H1 (cell line): Measurements from ENCODE around the gene C11orf71. TPM values are rescaled to one million over a fixed set of nuclear protein-coding genes. Genes with fewer than 3 reads are reported as not detected.

ENCODE experiments used
- CTCF ChIA-PET: fragments of 300-600 bp; sonication (Branson Sonifier 250); formaldehyde crosslinking; loops from one replicate; lab custom pipeline; 2021; ENCODE audit not compliant: partially characterized antibody; lab: Charles Lee
- POLR2A ChIA-PET: fragments of 300-600 bp; sonication (Branson Sonifier 250); formaldehyde crosslinking; loops from one replicate; lab custom pipeline; 2021; ENCODE audit warnings: inconsistent platforms; ENCODE audit not compliant: partially characterized antibody; lab: Charles Lee
- DNase-seq, 2 experiments: peaks; one replicate each; pipeline versions ENCODE4 v3.0.0 to v3.0.0-alpha.2; 2010 to 2022; ENCODE audit warnings: low spot score in 2 of 2, low read depth in 1 of 2, mixed read lengths in 1 of 2
- FAIRE-seq: peaks from 2 replicates; lab custom pipeline; 2011; peaks lifted over from hg19 to GRCh38; lab: Jason Lieb, UNC
- H2AFZ ChIP-seq: 2 replicates; pipeline ENCODE4 v1.8.1; 2012; ENCODE audit warnings: low read length, inconsistent platforms
- H2AK5ac ChIP-seq: 2 replicates; pipeline ENCODE4 v1.6.1; 2013; ENCODE audit warnings: low read depth, low read length
- H2BK120ac ChIP-seq: replicated peaks from 2 replicates; pipeline ENCODE3; 2013; ENCODE audit warnings: low read depth, low read length, inconsistent platforms
- H2BK12ac ChIP-seq: 2 replicates; pipeline ENCODE4 v1.6.1; 2013; ENCODE audit warnings: low read depth, low read length
- H2BK15ac ChIP-seq: 2 replicates; pipeline ENCODE4 v1.6.1; 2013; ENCODE audit warnings: low read length
- H2BK20ac ChIP-seq: 2 replicates; pipeline ENCODE4 v1.6.1; 2013; ENCODE audit warnings: low read length
- H2BK5ac ChIP-seq: 2 replicates; pipeline ENCODE4 v1.6.1; 2013; ENCODE audit warnings: low read depth, low read length
- H3K14ac ChIP-seq: 2 replicates; pipeline ENCODE4 v1.6.1; 2013; ENCODE audit warnings: inconsistent platforms; ENCODE audit not compliant: insufficient read length
- H3K18ac ChIP-seq: 2 replicates; pipeline ENCODE4 v1.6.1; 2013; ENCODE audit warnings: low read length; ENCODE audit errors: extremely low read depth
- H3K23ac ChIP-seq: 2 replicates; pipeline ENCODE4 v1.6.1; 2013; ENCODE audit warnings: inconsistent platforms; ENCODE audit not compliant: insufficient read length
- H3K23me2 ChIP-seq: 2 replicates; pipeline ENCODE4 v1.6.1; 2013; ENCODE audit warnings: low read depth, low read length
- H3K27ac ChIP-seq: 2 replicates; pipeline ENCODE4 v1.6.1; 2011; ENCODE audit warnings: low read depth, low read length, inconsistent platforms
- H3K27me3 ChIP-seq, 4 experiments: replicated peaks in 1 of 4; 1 replicate in 1 of 4; 2 replicates in 3 of 4; pipeline versions ENCODE4 v1.6.1 to v1.8.1; 2011 to 2013; ENCODE audit warnings: low read length in 3 of 4, mild to moderate bottlenecking in 3 of 4, inconsistent platforms in 2 of 4, mixed read lengths in 2 of 4, moderate library complexity in 1 of 4; ENCODE audit not compliant: control insufficient read depth in 3 of 4, insufficient read depth in 3 of 4; ENCODE audit errors: extremely low read depth in 1 of 4
- H3K36me3 ChIP-seq, 4 experiments: 2 replicates each; pipeline versions ENCODE4 v1.6.1 to v1.8.1; 2011 to 2013; ENCODE audit warnings: mild to moderate bottlenecking in 4 of 4, low read length in 3 of 4, moderate library complexity in 2 of 4, control low read depth in 1 of 4, inconsistent platforms in 1 of 4; ENCODE audit not compliant: insufficient read depth in 4 of 4, control insufficient read depth in 2 of 4
- H3K4ac ChIP-seq: replicated peaks from 2 replicates; pipeline ENCODE3; 2013; ENCODE audit warnings: low read length, low read depth, mixed read lengths, inconsistent platforms; ENCODE audit not compliant: insufficient read length
- H3K4me1 ChIP-seq, 4 experiments: replicated peaks in 1 of 4; 1 replicate in 1 of 4; 2 replicates in 3 of 4; pipeline versions ENCODE4 v1.6.1 to v1.8.1; 2011 to 2013; ENCODE audit warnings: low read length in 3 of 4, inconsistent platforms in 2 of 4, mixed read lengths in 1 of 4; ENCODE audit not compliant: insufficient read depth in 4 of 4, control insufficient read depth in 3 of 4
- H3K4me2 ChIP-seq, 2 experiments: 2 replicates each; pipeline versions ENCODE4 v1.6.1 to v1.8.1; 2011 to 2013; ENCODE audit warnings: low read depth in 2 of 2, low read length in 2 of 2, control low read depth in 1 of 2, inconsistent platforms in 1 of 2, mild to moderate bottlenecking in 1 of 2; ENCODE audit not compliant: insufficient read depth in 1 of 2
- H3K4me3 ChIP-seq, 4 experiments: fragments of 200-600, 300-600 bp in 1 of 4; sonication (generic), shearing (Covaris generic), sonication (Bioruptor Twin) in 1 of 4; 2 replicates each; pipeline versions ENCODE4 v1.5.1 to v1.8.1; 2011 to 2016; ENCODE audit warnings: low read length in 4 of 4, low read depth in 3 of 4, control low read depth in 2 of 4, inconsistent platforms in 2 of 4, mild to moderate bottlenecking in 2 of 4, mixed read lengths in 1 of 4, moderate library complexity in 1 of 4; ENCODE audit not compliant: insufficient read depth in 2 of 4; ENCODE audit errors: extremely low read depth in 1 of 4
- H3K56ac ChIP-seq: replicated peaks from 2 replicates; pipeline ENCODE3; 2013; ENCODE audit warnings: low read depth, mild to moderate bottlenecking, mixed read lengths, low read length, inconsistent platforms; ENCODE audit not compliant: insufficient read length
- H3K79me1 ChIP-seq: 2 replicates; pipeline ENCODE4 v1.6.1; 2013; ENCODE audit warnings: low read depth, low read length, control low read depth
- H3K79me2 ChIP-seq, 2 experiments: 2 replicates each; pipeline versions ENCODE4 v1.6.1 to v1.8.1; 2012 to 2013; ENCODE audit warnings: low read length in 2 of 2, mild to moderate bottlenecking in 2 of 2, inconsistent platforms in 1 of 2; ENCODE audit not compliant: insufficient read depth in 2 of 2, control insufficient read depth in 1 of 2
- H3K9ac ChIP-seq, 4 experiments: replicated peaks in 1 of 4; 1 replicate in 1 of 4; 2 replicates in 3 of 4; pipeline versions ENCODE4 v1.6.1 to v1.8.1; 2011 to 2013; ENCODE audit warnings: low read depth in 3 of 4, low read length in 3 of 4, control low read depth in 2 of 4, mild to moderate bottlenecking in 2 of 4, moderate library complexity in 2 of 4, inconsistent platforms in 1 of 4; ENCODE audit errors: extremely low read depth in 1 of 4
- H3K9me3 ChIP-seq, 2 experiments: 2 replicates each; pipeline versions ENCODE4 v1.6.1 to v1.8.1; 2012 to 2013; ENCODE audit warnings: mild to moderate bottlenecking in 2 of 2, moderate library complexity in 2 of 2, control low read depth in 1 of 2, inconsistent platforms in 1 of 2, low read depth in 1 of 2, low read length in 1 of 2, mixed read lengths in 1 of 2; ENCODE audit not compliant: insufficient read depth in 2 of 2
- H4K20me1 ChIP-seq, 2 experiments: replicated peaks in 1 of 2; 2 replicates each; pipeline versions ENCODE3 to v1.8.1; 2011 to 2013; ENCODE audit warnings: inconsistent platforms in 2 of 2, low read length in 2 of 2, mild to moderate bottlenecking in 1 of 2; ENCODE audit not compliant: insufficient read depth in 2 of 2, control insufficient read depth in 1 of 2
- H4K5ac ChIP-seq: 2 replicates; pipeline ENCODE4 v1.6.1; 2013; ENCODE audit warnings: low read length, low read depth, mixed read lengths, inconsistent platforms; ENCODE audit not compliant: insufficient read length
- H4K8ac ChIP-seq: 2 replicates; pipeline ENCODE4 v1.8.0; 2013; ENCODE audit warnings: mild to moderate bottlenecking, moderate library complexity, low read length, inconsistent platforms; ENCODE audit not compliant: insufficient read depth; ENCODE audit errors: extremely low read depth
- H4K91ac ChIP-seq: replicated peaks from 2 replicates; pipeline ENCODE3; 2013; ENCODE audit warnings: low read length, mixed read lengths, inconsistent platforms; ENCODE audit not compliant: insufficient read length
- BCL11A ChIP-seq, 2 experiments: IDR thresholded peaks; one replicate each; pipeline ENCODE4 v1.6.1; 2011; ENCODE audit warnings: low read depth in 2 of 2, low read length in 2 of 2, mild to moderate bottlenecking in 2 of 2
- CTBP2 ChIP-seq: IDR thresholded peaks from 2 replicates; pipeline ENCODE4 v1.7.0; 2011; ENCODE audit warnings: borderline replicate concordance, mild to moderate bottlenecking, moderate library complexity, mixed read lengths, low read length; ENCODE audit not compliant: insufficient read depth, insufficient read length
- MAFK ChIP-seq: IDR thresholded peaks from 2 replicates; pipeline ENCODE4 v1.6.1; 2012; ENCODE audit warnings: low read depth, mild to moderate bottlenecking, improper control_type of control experiment, low read length
- SUZ12 ChIP-seq: fragments of 200-600 bp; sonication (generic); IDR thresholded peaks from 2 replicates; pipeline ENCODE4 v1.6.1; 2012; ENCODE audit warnings: mild to moderate bottlenecking, inconsistent platforms, low read length, moderate library complexity, mixed read lengths
- TEAD4 ChIP-seq: IDR thresholded peaks from 2 replicates; pipeline ENCODE4 v1.6.1; 2012; ENCODE audit warnings: low read depth, low read length, inconsistent platforms, mixed read lengths
- ZNF274 ChIP-seq: IDR thresholded peaks from 2 replicates; pipeline ENCODE4 v1.7.0; 2012; ENCODE audit warnings: low read length, borderline replicate concordance; ENCODE audit errors: extremely low read depth
- WGBS, 2 experiments: shearing (Covaris generic) in 1 of 2; methylation state at CpG; one replicate each; pipeline versions ENCODE4 v1.1.6 to v1.1.7; 2013 to 2015; ENCODE audit warnings: low lambda C conversion rate in 2 of 2, mixed read lengths in 2 of 2, inconsistent platforms in 1 of 2, low coverage in 1 of 2, missing lambda C conversion rate in 1 of 2; ENCODE audit not compliant: insufficient replicate concordance in 2 of 2, insufficient coverage in 1 of 2, insufficient read length in 1 of 2; ENCODE audit errors: extremely low coverage in 1 of 2, missing lambda C conversion rate in 1 of 2; 5-methylcytosine and 5-hydroxymethylcytosine counted together
- polyA plus RNA-seq, 7 experiments: library from polyadenylated mRNA; depleted of rRNA in 3 of 7; stranded (reverse) in 5 of 7; unstranded in 2 of 7; fragments of >200 nt in 5 of 7; fragments of 200-250 nt in 2 of 7; gene quantifications; 1 replicate in 5 of 7; 2 replicates in 1 of 7; 4 replicates in 1 of 7; pipeline versions ENCODE4 v1.2.1 to v1.2.3, GENCODE V29; 2011 to 2013; ENCODE audit warnings: missing spikeins in 2 of 7, mixed read lengths in 2 of 7
- total RNA-seq: library from RNA; stranded (reverse); fragmentation: NEBNext Ultra II Directional; extraction: Animal tissue kit (Norgen Biotek cat#: 25700); gene quantifications from 2 replicates; pipeline ENCODE4 v1.2.1, GENCODE V29; 2021
- TF ChIP-seq, protein P1 (sequence below): IDR thresholded peaks from 2 replicates; pipeline ENCODE4 v1.6.1; 2012; ENCODE audit warnings: low read length, inconsistent platforms
- TF ChIP-seq, protein P2 (sequence below): IDR thresholded peaks from 2 replicates; pipeline ENCODE4 v1.6.1; 2011; ENCODE audit warnings: low read length, improper control_type of control experiment

Gene C11orf71
- total and polyA plus RNA-seq, 2 of the 8 experiments (the other 6 are each of a cell fraction or from before 2014, with no cell fraction given): 5.4 to 8.7 TPM

DNA sequence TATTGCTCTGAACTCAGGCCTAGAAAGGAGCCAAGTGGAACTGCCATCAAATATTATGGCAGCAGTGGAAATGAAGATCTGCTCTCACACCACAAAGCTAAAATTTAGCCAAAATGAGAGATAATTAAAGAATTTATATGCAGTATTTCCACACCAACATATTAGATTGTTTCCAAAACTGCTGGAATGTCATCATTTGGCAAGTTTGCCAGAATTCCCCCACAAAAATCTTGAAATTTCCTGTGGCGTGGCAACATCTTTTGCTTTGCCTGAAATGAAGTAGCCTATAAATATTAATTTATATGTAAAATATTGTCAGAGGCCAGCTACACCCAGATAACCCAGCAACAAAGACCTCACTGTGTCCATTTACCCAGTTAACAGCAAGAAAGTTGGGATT, 13.8 kb downstream of the C11orf71 start:
- Histone ChIP-seq H3K79me2 (no peaks in the 10 kb centered on the region), H2AK5ac (no peak overlapping the region), H2BK120ac (no peak overlapping the region), H3K23ac (no peak overlapping the region), H3K14ac (no peak overlapping the region), H3K23me2 (no peaks in the 10 kb centered on the region), H3K9ac (no peak overlapping the region), H4K5ac (no peak overlapping the region), H4K8ac (no peak overlapping the region), H4K20me1 (no peaks in the 10 kb centered on the region), H3K9me3 (no peaks in the 10 kb centered on the region), H2BK20ac (no peak overlapping the region), H3K4ac (no peak overlapping the region), H4K91ac (no peak overlapping the region), H3K4me2 (no peak overlapping the region), H3K56ac (no peak overlapping the region), H3K4me3 (no peak overlapping the region), H2BK15ac (no peak overlapping the region), H3K27ac (no peak overlapping the region), H3K27me3 (no peaks in the 10 kb centered on the region), H2BK5ac (no peak overlapping the region), H3K79me1 (no peaks in the 10 kb centered on the region), H3K4me1 (no peaks in the 10 kb centered on the region), H2AFZ (no peak overlapping the region), H2BK12ac (no peak overlapping the region), H3K18ac (no peak overlapping the region), H3K36me3 (no peaks in the 10 kb centered on the region)
- DNase-seq: no peak
- FAIRE-seq: no peak
- POLR2A ChIA-PET: no interaction called here
- TF ChIP-seq SUZ12: no peak
- TF ChIP-seq TEAD4: no peak
- no peak for TF ChIP-seq ZNF274
- TF ChIP-seq BCL11A (IDR thresholded peaks at IDR 0.05; ENCODE audit: low read depth in 2 of 2, low read length in 2 of 2): no peak
- TF ChIP-seq, protein P1, sequence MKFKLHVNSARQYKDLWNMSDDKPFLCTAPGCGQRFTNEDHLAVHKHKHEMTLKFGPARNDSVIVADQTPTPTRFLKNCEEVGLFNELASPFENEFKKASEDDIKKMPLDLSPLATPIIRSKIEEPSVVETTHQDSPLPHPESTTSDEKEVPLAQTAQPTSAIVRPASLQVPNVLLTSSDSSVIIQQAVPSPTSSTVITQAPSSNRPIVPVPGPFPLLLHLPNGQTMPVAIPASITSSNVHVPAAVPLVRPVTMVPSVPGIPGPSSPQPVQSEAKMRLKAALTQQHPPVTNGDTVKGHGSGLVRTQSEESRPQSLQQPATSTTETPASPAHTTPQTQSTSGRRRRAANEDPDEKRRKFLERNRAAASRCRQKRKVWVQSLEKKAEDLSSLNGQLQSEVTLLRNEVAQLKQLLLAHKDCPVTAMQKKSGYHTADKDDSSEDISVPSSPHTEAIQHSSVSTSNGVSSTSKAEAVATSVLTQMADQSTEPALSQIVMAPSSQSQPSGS: no peak
- TF ChIP-seq, protein P2, sequence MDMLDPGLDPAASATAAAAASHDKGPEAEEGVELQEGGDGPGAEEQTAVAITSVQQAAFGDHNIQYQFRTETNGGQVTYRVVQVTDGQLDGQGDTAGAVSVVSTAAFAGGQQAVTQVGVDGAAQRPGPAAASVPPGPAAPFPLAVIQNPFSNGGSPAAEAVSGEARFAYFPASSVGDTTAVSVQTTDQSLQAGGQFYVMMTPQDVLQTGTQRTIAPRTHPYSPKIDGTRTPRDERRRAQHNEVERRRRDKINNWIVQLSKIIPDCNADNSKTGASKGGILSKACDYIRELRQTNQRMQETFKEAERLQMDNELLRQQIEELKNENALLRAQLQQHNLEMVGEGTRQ: no peak
- no peak for TF ChIP-seq CTBP2
- no peak for TF ChIP-seq MAFK
- 94% methylated on average over 1 of the region's 1 CpG; no CpG with 5 or more reads in 1 of the 2 experiments for WGBS, 2 experiments
- CTCF ChIA-PET: interaction anchor here (1.0 to 3.8 kb wide), 5 partner anchors 8 to 38 kb away, joined by 3 to 14 read pairs (median 4); no protein-coding TSS in a partner anchor
